Activated CD4-positive, CD25-positive, alpha-beta regulatory T cell (primary cell): ENCODE results near the gene ERBB4.

Experiments
- DNase-seq, 4 experiments: peaks; one replicate each; lab custom pipeline; 2025; lab: John Stamatoyannopoulos, UW

ERBB4 gene

GRCh38 chr2:211331736-211332135 lies 1206.9 kb downstream of the ERBB4 start:
- DNase-seq: no peak

GRCh38 chr2:211329882-211330281 lies 1208.7 kb downstream of the ERBB4 start:
- DNase-seq: no peak

GRCh38 chr2:211329421-211329820 lies 1209.2 kb downstream of the ERBB4 start:
- DNase-seq: no peak

GRCh38 chr2:211328126-211328525 lies 1210.5 kb downstream of the ERBB4 start:
- DNase-seq: no peak
